GM11168 (cell line): ENCODE data around the gene FBN1.

Source experiments
- in situ Hi-C: fragments of 300-500 bp; cut with MboI; formaldehyde crosslinking; loops from one replicate; pipeline ENCODE4 v1.12.0; 2022; ENCODE audit warnings: low sequenced_read_pairs; ENCODE audit not compliant: unreplicated experiment

FBN1 gene

GRCh38 chr15:48388016-48388851, 257.3 kb downstream of the FBN1 start:
- in situ Hi-C loops: no loop called here

DNA sequence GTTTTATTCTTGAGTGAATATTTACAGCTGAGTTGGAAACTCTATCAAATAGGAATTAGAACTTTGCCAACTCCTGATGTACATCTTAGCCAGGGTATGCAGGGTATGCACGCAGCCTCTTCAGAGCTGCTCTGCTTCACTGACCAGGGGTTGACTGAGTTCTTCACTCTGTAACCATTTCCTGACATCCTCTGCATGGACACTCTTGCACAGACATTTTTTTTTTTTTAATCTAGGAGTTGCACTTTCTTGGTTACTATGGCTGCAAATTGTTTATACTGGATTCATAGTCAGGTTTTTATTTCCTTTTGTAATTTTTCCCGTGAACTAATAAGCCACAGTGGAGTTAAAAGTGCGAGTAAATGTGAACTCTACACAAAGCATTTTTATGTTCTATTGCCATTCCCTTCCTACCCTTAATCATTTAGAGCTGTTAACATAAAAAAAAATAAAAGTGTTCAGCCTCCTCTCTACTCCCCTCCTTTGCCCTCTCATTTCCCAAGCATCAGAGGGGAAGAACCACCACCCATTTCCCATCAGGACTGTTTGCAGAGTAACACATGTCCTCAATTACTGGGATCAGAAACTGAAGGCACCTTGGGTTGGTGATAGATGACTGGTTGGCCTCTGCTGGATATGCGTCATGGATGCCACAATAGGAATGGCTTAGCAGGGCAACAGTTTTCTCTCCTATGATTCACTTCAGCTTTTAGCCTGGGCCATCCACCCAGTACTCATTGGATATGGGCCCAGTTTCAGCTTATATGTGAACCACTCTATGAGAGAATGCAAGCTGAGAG, 260.3 kb downstream of the FBN1 start:
- in situ Hi-C loops: no loop called here

- in situ Hi-C loops: no loop called here
Measured at GRCh38 chr15:48384616-48385015, 260.9 kb downstream of the FBN1 start.

DNA sequence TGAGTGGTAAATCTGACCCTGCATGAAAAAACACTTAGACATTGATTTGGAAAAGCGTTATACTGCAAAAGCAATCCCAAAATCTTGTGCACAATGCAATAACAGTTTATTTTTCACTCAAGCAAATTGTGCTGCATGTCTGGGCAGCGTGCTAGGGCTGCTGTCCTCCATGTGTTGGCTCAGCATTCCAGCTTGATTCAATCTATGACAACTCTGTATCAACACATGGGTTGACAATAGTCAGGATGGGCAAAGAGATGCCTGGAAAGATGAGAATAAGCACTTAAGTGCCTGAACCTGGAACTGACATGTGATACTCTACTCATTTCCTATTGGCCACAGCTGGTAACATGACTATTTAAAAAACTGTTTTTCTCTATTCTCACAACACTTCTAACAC, 262.5 kb downstream of the FBN1 start:
- in situ Hi-C loops: no loop called here

DNA sequence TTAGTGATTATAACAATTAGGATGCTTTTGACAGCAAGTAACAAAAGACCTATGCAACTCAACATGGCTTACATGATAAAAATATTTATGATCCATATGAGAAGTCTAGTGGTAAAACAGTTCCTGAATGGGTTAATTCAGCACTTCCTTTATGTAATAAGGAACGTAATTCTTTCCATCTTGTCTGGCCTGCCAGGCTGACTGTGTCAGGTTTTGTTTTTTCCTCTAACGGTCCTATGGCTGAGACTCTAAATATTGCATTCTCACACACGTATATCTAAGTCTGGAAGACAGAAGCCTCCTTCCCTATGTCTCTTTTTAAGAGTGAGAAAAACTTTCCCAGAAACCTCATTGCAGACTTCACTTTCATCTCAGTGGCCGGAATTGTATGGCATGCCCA, 263.6 kb downstream of the FBN1 start:
- in situ Hi-C loops: no loop called here

- in situ Hi-C loops: no loop called here
Measured at GRCh38 chr15:48380198-48380597, 265.3 kb downstream of the FBN1 start.

GRCh38 chr15:48375767-48376166, 269.7 kb downstream of the FBN1 start:
- in situ Hi-C loops: no loop called here

GRCh38 chr15:48374472-48374871, 271.0 kb downstream of the FBN1 start:
- in situ Hi-C loops: loop anchor here (25.0 kb wide), 1 partner anchor 263 kb away; the partner anchor contains the start of gene FBN1

DNA sequence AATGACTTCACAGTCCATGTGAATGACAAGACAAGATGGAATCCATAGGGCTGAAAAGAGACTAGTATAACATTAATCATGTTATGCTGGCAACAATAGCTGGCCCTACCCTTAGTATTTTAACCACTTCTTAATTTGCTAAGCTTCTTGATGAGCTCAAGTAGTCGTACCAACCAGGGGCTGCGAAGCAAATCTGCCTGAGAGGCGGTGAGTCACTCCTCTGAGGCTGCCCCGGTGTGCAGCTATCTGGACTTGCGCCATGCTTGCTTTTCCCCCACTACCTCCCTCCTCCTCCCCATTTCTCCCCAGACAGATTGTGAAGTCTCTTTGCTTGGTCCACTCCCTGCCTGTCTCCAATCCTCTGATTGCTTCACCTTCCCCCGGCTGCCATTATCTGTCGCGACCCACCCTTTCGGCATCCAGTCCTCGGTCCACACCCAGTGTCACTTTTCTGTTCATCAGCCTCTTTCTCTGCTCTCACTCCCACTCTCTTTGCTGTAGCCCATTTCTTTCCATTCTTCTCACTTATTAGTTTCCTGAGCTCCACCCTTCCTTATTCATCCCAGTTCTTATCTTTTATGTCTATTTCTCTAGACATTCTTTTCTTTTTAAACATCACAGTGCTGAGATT, 271.6 kb downstream of the FBN1 start:
- in situ Hi-C loops: loop anchor here (25.0 kb wide), 1 partner anchor 263 kb away; the partner anchor contains the start of gene FBN1

- in situ Hi-C loops: loop anchor here (25.0 kb wide), 1 partner anchor 265 kb away; the partner anchor contains the start of gene FBN1
Measured at GRCh38 chr15:48371961-48372360, 273.5 kb downstream of the FBN1 start.

DNA sequence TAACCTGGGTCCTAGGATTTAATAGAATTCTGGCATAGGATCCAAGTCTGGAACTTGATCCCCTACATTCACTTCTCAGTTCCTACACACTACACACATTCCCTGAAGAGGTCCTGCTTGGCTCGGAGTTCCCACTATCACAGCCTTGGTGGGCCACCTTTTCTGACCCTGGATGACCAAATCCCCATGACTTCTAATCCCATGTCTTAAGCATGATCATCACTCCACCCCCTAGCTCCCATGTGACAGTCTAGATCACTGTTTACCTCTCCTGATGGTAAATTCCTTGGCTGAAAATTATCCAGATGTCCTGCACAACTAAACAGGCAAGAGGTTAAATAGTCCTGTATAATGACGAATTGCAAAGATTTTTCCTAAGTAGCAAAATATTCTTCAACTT, 274.0 kb downstream of the FBN1 start:
- in situ Hi-C loops: loop anchor here (25.0 kb wide), 1 partner anchor 266 kb away; the partner anchor contains the start of gene FBN1

DNA sequence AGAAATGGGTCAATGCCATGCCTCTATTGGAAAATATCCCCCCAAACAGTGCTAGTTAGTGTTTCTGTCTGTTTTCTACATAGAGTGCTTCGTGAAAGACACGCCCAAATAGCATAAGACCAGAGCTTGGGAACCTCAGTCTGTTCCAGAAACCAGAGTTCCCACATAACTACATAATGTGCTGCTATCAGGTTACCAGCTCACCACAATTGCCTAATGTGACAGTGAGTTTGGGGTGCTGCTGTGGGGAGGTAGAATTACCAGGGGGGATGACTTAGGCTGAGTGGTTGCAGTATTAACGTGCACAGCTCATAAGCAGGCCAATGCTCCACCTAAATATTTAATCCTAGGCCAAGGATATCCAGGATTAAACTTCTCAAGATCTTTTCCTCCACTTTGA, 275.0 kb downstream of the FBN1 start:
- in situ Hi-C loops: loop anchor here (25.0 kb wide), 1 partner anchor 267 kb away; the partner anchor contains the start of gene FBN1

DNA sequence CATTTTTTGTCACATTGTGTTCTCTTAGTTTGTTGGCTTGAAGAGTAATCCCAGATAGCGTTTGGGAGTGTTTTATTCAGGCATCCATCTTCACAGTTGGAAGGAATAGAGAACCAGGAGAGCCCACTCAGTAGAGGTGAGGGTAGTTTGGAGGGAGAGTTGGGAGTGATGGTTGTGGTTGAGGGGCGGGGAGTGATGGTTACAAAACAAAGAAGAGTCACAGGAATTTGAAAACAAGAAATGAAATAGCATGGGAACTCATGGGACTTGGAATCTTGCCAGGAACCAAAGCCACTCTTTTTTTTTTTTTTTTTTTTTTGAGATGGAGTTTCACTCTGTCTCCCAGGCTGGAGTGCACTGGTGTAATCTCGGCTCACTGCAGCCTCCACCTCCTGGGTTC, 278.0 kb downstream of the FBN1 start:
- in situ Hi-C loops: loop anchor here (25.0 kb wide), 1 partner anchor 270 kb away; the partner anchor contains the start of gene FBN1

DNA sequence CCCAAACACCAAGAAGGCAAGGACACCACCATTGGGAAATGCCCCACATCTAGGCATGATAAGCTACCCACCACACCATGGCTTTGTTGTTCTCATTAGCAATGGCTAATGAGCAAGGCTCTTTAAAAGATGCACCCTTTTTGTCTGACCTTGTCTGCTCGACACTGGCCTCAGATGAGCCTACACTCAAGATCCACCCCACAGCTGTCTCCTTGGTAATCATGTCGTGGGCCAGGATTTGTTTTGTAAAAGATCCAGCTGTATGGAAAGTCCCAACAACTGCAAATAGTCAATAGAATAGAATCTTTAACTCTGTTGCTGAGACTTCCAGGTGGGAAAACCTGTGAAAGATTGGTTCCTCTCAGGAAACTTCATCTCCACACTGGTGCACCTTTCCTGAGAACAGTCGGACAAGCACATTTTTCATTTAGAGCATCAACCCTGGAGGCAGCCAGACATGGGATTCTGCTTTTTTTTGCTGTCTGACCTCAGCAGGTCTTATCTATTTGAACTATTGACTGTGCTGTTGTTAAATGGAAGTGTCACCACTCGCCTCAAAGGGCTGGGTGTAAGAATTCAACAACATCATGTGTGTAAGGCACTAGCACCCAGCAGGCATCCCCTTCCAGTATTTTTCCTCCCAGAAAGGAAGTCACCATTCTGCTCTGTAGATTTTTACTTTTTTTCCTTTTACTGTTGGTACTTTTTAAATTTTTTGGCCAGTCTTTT, 278.8 kb downstream of the FBN1 start:
- in situ Hi-C loops: loop anchor here (25.0 kb wide), 1 partner anchor 271 kb away; the partner anchor contains the start of gene FBN1

DNA sequence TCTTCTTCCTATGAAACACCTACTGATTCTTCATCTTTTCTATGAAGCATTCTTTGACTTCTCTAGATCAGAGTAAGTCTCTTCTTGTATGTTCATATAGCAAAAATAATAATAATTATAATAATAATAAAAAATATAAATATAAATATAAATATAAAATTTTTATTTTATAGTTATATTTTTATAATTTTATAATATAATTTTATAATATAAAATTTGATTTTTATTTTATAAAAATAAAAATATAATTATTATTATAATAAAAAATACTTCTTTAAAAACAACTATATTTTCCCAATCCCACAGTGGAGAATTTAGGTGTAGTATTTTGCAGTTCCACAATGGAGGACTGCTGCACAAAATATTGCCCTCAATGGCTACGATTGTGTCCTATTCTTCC, 279.9 kb downstream of the FBN1 start:
- in situ Hi-C loops: loop anchor here (25.0 kb wide), 1 partner anchor 272 kb away; the partner anchor contains the start of gene FBN1

DNA sequence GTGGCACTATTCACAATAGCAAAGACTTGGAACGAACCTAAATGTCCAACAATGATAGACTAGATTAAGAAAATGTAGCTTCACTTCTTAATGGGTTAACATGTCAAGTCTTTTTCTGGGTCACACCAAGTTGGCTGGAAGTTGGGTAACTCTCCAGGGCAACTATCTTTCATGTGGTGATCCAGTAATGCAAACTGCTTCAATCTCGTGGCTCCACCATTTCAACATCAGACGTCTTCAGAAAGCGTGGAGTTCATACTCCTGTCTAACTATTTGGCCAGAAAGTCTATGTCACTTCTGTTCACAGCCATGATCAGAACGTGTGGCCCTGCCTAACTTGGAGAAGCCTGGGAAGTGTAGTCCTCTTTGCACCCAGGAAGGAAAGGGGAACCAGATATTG, 282.0 kb downstream of the FBN1 start:
- in situ Hi-C loops: loop anchor here (25.0 kb wide), 1 partner anchor 274 kb away; the partner anchor contains the start of gene FBN1

DNA sequence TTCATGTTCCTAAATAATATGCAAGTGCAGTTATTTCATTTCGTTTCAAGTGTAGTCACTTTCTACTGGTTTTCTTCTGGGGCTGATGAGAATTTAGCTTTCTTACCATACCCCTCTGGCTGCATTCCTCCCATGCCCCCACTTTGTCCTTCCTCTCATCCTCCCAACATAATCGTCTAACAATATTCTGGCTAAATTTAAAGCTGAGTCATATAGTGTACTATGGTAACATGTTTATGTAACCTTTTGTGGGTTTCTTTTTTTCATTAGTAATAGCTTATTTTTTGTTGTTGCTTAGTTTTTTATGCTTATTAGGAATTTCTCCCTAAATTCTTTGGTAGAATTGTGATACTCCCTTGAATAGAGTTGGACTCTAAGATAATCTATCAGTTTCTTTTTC, 283.8 kb downstream of the FBN1 start:
- in situ Hi-C loops: loop anchor here (25.0 kb wide), 1 partner anchor 276 kb away; the partner anchor contains the start of gene FBN1

- in situ Hi-C loops: loop anchor here (25.0 kb wide), 1 partner anchor 276 kb away; the partner anchor contains the start of gene FBN1
Measured at GRCh38 chr15:48360841-48361240, 284.7 kb downstream of the FBN1 start.
